ENCODE results near the gene ZNF575.

Gene ZNF575, protein sequence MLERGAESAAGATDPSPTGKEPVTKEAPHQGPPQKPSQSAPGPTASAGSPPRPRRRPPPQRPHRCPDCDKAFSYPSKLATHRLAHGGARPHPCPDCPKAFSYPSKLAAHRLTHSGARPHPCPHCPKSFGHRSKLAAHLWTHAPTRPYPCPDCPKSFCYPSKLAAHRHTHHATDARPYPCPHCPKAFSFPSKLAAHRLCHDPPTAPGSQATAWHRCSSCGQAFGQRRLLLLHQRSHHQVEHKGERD

DNA sequence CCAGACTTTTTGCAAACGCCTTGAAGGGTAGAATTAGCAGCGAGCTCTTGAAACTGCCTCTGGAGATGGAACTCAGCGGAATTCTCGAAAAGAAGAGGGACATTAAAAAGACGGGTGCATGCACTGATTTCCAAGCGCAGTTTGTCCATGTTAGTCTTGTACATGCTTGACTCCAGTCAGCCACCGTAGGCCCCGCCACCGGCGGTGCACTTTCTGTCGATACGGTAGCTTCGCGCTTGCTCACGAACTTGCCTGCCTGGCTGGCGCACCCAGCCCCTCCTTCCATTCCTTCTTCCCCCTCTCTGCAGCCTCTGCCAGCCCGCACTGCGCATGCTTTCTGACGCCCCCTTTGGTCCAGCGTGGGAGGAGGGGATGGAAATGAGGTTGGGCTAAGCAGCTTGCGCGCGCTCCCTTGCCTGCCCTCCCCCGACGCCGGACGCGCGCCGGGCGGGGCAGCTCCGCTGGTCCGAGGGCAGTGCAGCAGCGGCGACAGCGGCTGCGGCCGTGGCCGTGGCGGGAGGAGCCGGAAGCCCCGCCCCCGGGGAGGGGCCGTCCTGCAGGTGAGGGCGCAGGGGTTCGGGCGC lies at the start of gene ZNF575:
Gene ZNF575, plus strand, starts transcription at position 227 of the 584 bp plus-strand sequence. CDS start 1,235 bp downstream, outside the sequence.
- peak; percentile 83 to 86 for DNase-seq

DNA sequence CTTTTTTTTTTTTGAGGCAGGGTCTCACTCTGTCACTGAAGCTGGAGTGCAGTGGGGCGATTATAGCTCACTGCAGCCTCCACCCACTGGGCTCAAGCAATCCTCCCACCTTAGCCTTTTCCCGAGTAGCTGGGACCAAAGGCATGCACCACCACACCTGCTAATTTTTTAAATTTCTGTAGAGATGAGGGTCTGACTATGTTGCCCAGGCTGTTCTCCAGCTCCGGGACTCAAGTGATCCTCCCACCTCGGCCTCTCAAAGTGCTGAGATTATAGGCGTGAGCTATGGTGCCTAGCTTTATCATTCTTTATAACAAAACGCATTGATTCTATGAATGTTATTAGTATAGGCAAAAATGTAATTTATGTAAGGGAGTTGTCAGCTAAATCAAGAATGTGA lies 49.7 kb upstream of the ZNF575 start:
- DNase-seq: no peak

DNA sequence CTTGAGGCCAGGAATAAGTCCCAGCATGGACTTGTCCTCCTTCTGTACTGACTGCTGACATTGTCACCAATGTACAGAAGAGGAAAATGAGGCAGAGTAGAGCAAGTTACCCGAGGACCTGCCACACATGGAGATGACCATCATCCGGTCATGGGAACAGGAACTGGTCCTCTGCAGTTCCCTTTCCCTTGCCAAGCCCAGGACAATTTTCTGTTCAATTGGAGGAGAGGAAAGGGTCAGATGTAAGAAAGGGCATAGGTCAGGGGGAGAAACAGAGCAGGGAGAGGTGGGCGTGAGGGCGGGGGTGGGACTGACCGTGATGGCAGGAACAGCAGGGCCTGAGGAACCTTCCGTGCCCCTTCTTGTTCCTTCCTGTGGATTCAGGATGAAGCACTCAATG lies 47.0 kb upstream of the ZNF575 start:
- no peak for DNase-seq

DNA sequence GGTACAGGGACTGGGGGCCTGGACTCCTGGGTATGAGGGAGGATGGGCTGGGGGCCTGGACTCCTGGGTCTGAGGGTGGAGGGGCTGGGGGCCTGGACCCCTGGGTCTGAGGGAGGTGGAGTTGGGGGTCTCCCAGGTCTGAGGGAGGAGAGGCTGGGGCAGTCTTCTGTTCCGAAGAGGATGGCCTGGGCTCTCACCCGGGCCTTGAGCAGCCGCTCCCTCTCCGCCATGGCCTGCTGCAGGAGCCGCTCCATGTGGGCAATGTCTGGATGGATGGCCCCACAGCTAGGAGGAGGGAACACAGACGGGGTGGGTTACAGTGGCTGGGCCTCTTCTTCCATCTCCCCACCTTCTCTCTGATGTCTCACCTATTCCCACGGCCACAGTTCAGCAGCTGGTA lies 46.6 kb upstream of the ZNF575 start:
- no peak for DNase-seq

DNA sequence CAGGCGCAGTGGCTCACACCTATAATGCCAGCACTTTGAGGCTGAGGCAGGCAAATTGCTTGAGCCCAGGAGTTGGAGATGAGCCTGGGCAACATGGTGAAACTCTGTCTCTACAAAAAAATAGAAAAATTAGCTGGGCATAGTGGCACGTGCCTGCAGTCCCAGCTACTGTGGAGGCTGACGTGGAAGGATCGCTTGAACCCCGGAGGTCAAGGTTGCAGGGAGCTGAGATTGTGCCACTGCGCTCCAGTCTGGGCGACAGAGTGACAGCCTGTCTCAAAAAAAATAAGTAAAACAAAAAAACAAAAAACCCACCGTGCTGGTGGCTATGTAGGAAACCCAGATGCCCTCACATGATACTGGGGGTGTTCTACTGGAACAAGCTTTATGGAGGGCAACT lies 44.8 kb upstream of the ZNF575 start:
- DNase-seq: no peak

DNA sequence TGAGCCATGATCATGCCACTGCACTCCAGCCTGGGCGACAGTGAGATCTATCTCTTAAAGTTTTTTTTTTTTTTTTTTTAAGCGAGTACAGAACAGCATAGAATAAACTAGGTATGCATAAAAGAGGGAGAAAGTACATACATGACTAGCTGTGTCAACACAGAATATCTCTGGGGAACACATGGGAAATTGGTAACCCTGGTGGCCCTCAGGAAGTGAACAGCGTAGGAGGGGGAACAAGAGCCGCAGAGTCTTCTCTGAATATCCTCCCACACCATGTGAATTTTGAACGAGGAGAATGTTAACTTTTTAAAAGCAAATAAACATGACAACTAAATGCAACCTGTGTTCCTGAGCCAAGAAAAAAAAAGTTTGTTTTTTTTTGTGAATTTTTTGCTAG lies 43.7 kb upstream of the ZNF575 start:
- no peak for DNase-seq

DNA sequence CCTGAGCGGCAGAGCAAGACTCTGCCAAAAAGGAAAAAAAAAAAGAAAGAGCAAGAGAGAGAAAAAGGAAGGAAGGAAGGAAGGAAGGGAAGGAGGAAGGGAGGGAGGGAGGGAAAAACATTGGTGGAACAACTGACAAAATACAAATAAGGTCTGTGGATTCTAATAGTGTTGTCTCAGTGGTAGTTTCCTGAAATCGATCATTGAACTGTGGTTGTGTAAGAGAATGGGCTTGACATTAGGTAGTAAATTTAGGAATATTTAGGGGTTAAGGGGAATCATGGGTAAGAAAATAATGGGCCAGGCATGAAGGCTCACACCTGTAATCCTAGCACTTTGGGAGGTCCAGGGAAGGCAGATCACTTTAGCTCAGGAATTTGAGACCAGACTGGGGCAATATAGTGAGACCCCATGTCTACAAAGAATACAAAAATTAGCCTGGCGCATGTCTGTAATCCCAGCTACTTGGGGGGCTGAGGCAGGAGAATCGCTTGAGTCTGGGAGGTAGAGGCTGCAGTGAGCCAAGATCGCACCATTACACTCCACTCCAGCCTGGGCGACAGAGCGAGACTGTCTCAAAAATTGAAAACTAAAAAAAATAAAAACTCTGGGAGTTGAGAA lies 42.9 kb upstream of the ZNF575 start:
- DNase-seq: no peak

DNA sequence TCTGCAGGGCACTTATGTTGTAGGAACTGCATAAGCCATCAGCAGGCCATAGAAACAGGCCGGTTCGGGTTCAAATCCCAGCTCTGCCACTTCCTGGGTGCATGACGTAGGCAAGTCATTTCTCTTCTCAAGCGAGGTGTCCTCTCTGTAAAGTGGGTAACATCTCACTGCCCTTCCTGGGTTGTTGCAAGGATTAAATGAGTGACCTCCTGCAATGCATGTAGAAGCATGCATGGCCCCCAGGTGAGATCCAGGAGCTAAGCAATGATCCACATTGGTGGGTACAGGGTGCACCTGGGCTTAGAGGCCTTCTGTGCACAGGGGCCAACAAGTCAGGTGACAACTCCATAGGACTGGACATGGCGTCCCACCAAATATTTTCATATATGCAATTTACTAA lies 42.2 kb upstream of the ZNF575 start:
- no peak for DNase-seq

DNA sequence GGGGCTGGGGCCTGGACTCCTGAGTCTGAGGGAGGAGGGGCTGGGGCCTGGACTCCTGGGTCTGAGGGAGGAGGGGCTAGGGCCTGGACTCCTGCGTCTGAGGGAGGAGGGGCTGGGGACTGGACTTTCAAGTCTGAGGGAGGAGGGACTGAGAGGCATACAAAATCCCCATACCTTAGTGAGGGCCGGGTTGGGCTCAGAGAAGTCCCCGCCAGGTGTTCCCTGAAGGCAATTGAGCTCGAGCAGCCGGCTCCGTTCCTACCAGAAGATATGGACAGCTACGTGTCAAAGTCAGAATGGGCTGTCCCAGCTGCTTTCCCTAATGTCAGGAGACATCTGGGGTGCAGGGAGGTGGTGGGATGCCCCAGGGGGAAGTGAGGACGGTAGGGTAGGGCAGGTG lies 37.9 kb upstream of the ZNF575 start:
- DNase-seq: no peak

DNA sequence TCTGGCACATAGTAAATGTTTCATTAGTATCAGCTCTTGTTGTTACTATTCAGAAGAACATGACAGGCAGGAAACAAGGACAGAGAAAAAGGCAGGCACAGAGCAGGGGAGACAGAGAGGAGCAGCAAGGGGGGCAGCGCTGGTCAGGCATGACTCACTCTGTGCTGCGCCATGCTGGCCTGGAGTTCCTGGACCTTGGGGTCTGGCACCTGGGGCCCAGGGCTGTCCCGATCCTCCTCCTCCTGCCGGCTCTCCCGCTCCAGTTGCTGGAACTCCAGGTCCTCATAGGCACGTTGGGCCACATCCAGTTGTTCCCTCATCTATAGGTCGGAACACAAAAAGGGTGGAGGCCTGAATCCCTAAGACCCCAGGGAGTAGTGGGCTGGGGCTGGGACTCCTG lies 36.0 kb upstream of the ZNF575 start:
- no peak for DNase-seq

DNA sequence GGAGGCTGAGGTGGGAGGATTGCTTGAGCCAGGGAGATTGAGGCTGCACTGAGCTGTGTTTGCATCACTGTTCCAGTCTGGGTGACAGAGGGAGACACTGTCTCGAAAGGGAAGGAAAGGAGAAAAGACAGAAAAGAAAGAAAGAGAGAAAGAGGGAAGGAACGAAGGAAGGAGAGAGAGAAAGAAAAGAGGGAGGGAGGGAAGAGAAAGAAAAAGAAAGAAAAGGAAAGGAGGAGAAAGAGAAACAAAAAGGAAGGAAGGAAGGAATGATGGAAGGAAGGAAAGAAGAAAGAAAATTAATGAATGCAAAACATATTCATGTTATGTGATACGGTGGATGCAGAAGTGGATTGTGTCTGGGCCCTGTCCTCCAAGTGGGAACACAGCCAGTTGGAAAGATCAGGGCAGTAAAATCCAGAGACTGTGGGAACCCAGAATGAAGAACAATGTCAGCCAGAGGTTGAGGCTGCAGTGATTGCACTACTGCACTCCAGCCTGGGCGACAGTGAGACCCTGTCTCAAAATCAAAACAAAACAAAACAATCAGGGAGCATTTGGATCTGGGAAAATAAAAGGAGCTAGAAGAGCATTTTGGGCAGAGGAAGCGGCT lies 34.6 kb upstream of the ZNF575 start:
- DNase-seq: no peak

DNA sequence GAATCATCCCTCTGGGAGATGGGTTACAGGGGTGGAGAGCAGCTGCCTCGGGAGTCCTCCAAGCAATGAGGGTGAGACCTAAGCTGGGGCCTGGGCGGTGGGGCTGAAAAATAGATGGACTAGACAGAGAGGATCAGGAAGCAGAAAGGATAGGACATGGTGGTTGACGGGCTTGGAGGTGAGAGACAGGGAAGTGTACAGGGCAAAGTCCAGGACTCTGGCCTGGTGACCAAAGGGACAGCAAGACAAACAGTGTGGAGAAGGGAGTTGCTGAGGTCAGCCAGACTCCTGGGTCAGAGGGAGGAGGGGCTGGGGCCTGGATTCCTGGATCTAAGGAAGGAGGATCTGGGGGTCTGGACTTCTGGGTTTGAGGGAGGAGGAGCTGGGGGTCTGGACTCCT lies 33.9 kb upstream of the ZNF575 start:
- no peak for DNase-seq

DNA sequence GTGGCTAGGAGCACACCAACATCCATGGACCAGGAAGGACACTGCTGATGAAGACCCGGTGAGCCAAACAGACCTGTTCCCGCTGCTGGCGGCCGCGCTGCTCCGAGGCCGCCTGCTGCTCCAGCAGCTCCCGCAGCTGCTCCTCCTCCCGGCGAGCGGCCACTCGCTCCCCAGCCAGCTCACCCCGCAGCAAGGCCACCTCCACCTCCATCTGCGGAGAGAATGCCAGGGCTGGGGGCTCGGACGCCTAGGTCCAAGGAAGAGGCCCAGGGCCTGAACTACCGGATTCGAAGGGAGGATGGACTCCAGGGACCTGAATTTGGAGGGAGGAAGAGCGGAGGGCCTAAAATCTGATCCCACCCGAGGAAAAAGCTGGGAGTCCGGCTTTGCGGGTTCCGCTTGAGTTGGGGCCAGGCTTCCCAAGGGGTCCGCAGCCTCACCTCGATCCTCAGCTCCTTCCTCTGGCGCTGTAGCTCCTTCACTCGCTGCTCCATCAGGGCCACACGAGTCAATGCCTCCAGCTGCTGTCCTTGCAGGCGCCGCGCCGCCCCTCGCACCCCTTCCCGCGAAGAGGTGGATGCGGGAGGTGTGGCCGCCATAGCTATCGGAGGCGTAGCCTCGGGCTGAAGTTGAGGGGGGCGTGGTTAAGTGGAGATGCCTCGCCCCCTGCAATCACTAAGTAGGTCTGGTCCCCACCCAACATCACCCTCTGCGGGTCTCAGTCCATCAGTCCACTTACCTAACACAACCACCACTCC lies 31.1 kb upstream of the ZNF575 start:
- DNase-seq: no peak

DNA sequence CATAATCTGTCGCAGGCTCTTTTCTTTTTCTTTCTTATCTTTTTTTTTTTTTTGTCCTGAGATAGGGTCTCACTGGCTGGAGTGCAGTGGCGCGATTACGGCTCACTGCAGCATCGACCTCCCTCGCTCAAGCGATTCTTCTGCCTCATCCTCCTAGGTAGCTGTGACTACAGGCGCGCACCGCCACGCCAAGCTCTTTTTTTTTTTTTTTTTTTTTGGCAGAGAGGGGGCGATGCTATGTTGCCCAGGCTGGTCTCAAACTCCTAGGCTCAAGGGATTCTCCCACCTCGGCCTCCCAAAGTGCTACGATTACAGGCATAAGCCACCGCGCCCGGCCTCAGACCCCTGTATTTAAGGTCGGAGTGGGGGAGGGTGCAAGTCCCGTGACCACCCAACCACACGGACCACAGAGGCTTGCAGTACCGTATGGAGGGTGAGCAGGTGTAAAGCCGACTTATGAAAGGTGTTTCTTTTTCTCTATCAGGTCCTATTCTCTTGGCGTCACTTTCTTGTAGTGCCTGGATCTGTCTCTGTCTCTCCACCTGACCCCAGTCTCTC lies 30.5 kb upstream of the ZNF575 start:
- DNase-seq: no peak

DNA sequence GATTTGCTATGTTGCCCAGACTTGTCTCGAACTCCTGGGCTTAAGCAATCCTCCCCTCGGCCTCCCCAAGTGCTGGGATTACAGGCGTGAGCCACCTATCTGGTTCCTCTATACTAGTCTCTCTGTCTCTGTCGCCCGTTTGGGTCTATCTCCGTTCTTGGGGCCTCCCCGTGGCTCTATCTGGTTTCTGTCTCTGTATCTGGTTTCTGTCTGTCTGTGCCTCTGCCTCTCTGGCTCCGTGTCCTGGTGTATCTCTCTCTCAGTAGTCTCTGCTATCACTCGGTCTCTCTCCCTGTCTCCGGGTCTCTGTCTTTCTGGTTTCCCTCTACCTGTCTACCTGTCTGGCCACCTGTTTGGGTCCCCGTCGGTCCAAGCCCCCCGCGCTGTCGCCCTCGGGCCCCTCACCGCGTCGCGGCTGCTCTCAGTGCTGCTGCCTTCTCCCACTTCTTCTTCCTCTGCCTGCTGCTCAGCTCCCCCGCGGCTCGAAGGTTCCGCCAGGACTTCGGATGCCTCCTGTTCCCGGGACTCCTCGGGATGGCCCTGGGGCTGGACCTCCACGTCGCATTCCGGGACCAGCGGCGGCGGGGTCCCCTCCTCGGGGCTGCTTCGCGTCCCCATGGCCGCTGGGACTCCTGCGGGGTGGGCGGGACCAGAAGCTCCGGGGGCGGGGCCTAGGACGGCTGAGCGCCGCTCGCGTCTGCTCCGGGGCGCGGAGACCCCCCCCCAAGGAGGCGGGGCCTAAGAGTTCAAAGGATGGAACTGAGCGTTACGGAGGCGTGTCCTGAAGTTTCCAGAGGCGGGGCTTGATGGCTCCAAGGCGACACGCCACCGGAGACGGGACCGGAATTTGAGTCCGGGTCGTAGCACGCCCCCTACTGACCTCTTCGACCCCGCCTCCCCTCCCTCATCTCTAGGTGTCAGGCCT lies 29.2 kb upstream of the ZNF575 start:
- DNase-seq: peak; percentile 98 to 99

DNA sequence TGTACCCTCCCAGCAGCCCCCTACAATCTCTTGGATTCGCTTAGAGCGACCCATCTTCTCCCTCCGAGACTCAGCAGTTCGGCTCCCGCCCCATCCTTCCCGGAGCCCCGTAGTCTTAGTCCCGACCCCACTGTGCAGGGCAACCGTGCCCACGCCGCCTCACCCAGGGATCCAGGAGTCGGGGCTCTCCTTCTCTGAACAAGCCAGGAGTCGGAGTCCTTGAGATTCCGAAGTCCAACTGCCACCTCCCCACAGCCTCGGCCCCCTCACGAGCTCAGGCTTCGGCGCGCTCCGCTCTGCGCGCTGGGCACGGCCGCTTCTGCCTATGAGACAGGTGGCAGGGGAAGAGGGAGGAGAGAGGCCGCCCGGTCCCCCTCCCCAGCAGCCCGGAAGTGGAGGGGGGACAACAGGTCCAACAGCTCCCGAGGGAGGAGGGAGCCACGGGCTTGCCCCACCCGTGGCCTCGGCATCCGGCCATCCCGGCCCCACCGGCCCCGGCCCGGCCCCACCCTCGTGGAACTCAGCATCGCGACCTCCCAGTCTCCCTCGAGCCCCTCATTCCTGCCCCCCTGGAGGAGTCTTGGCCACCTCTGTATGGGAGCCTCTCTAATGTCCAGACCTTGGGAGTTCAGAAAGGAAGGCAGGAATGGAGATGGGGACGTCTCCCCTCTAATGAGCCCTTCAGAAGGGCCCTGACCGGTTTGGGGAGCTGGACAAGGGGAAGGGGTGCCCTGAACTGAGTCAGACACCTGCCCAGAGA lies 28.4 kb upstream of the ZNF575 start, which contains the start of gene PHLDB3:
Gene PHLDB3, minus strand, starts transcription at position 321 of the 760 bp plus-strand sequence. CDS start 628 bp downstream, outside the sequence.
- DNase-seq: peak; percentile 61 to 62

DNA sequence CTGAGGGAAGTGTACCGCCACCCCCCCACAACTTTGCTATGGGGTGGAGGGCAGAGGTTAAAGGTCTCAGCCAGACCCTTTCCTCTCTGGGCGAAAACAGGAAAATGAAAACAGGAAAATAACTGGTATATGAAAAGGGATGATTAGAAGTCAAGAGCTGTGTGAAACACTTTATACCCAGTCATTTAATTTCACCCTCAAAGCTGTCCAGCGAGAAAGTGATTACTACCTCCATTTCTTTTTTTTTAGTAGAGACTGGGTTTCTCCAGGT lies 27.9 kb upstream of the ZNF575 start:
- DNase-seq: no peak

DNA sequence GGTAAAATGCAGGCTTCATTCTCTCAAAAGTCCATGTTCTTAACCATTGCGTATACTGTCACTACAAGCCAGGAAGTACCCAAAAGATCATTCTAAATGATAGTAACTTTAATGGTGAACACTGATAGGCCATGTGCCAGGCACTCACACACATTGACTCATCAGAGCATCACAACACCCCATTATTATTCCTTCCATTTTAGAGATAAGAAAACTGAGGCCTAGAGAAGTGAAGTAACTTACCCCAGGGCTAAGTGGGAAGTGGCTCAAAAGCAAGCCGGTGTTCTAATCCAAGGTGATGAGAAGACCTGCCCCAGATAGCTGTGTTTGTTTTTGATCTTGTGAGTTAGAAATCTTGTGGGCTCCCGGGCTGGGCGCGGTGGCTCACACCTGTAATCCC lies 27.0 kb upstream of the ZNF575 start:
- DNase-seq: no peak

DNA sequence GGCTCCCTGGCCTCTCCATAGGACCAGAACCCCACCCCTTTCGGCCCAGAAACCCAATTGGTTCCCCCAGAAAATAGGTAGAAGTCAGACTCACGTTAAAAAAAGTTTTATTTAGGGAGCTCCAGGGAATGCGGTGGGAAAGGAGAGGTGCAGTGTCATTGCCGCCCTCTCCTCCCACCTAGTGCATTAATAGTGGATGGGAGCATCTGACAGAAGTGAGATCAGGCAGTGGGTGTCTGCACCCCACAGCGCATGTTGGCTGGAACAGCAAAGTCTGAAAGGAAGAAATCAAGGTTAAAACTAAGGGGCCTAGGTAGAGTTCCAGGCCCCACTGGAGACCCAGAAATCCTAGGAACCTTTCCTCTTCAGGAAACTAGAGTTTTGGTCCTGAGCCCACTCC lies 26.4 kb upstream of the ZNF575 start:
- DNase-seq: no peak

DNA sequence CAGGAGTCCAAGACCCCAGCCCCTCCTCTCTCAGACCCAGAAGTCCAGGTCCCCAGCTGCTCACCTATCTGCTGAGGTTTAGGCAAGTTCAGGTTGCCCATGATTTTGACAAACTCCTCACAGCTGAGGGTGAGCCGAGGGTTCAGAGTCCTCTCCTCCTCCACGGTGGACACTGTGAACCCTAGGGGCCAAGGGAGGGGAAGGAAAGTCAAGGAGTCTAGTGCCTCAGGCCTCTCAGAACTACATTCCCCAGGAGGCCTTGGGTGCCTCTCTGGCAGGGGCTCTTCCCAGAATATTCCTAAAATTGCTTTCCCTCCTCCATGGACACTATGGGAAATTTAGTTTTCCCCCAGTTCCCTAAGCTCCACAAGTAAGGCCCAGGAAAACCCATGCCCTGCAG lies 25.1 kb upstream of the ZNF575 start:
- no peak for DNase-seq

DNA sequence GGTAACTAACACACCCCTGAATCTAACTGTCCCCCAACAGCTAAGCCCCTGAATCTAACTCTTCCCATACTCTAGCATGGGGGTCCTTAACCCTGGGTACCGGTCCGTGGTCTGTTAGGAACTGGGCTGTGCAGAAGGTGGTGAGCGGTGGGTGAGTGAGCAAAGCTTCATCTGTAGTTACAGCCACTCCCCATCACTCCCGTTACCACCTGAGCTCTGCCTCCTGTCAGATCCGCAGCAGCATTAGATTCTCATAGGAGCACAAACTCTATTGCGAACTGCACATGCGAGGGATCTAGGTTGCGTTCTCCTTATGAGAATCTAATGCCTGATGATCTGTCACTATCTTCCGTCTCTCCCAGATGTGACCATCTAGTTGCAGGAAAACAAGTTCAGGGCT lies 22.3 kb upstream of the ZNF575 start:
- no peak for DNase-seq
